KBM-7 (cell line): ENCODE results near the gene PRKCE.
A peak's percentile ranks its signal among the peaks of the same experiment; 100 is the strongest.

Experiments
- DNase-seq: peaks from one replicate; pipeline ENCODE4 v3.0.0-alpha.2; 2015
- in situ Hi-C: fragments of 300-500 bp; cut with MboI; formaldehyde crosslinking; loops from 2 replicates; pipeline ENCODE4 v1.14.3; 2020; ENCODE audit warnings: low sequenced_read_pairs, low pct_unique_long_range_greater_than_20kb, mixed read lengths

Gene PRKCE

GRCh38 chr2:45652090-45653031 is 886 bp downstream of the PRKCE start:
- peak; percentile 69 for DNase-seq
- in situ Hi-C loops, result no loop called here

- peak; percentile 39 for DNase-seq
- in situ Hi-C loops, result no loop called here
Measured at GRCh38 chr2:45653122-45653913, 1.8 kb downstream of the PRKCE start.

GRCh38 chr2:45654250-45654649 is 2.8 kb downstream of the PRKCE start:
- DNase-seq, result no peak
- in situ Hi-C loops, result no loop called here

- no peak for DNase-seq
- in situ Hi-C loops, result no loop called here
Measured at GRCh38 chr2:45661828-45662227, 10.4 kb downstream of the PRKCE start.

DNA sequence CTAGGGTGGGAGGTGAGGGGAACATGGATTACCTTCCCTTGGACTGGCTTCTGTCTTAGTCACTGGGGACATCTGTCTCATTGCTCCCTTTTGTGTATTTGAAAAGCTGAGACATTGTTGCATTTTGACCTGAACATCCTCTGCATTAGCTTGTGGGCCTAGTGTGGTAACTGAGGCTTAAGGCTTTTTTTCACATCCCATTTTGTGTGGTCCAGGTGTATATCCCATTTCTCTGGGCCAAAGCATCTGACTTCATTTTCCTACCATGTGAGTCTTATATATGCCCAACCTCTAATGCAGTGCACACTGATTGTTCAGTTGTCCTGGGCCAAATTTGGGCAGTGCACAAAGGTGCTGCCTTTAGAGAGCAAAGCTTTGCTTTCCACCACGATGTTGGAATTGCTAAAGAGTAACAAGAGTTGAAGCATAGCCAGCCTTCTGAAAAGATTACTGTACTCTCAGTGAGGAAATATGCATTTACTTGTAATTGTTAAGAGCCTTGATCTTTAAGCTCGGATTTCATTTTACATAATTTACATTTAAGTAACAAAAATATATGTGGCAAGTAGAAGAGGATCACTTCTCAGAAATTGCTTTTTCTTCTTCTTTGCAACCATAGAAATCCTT is 13.3 kb downstream of the PRKCE start:
- in situ Hi-C loops, result no loop called here
- no peak for DNase-seq

GRCh38 chr2:45668509-45668908 is 17.0 kb downstream of the PRKCE start:
- in situ Hi-C loops, result no loop called here
- DNase-seq, result no peak

- DNase-seq, result peak; percentile 81
- in situ Hi-C loops, result no loop called here
Measured at GRCh38 chr2:45669032-45669486, 17.6 kb downstream of the PRKCE start.

GRCh38 chr2:45670646-45671045 is 19.2 kb downstream of the PRKCE start:
- in situ Hi-C loops, result no loop called here
- DNase-seq, result no peak

DNA sequence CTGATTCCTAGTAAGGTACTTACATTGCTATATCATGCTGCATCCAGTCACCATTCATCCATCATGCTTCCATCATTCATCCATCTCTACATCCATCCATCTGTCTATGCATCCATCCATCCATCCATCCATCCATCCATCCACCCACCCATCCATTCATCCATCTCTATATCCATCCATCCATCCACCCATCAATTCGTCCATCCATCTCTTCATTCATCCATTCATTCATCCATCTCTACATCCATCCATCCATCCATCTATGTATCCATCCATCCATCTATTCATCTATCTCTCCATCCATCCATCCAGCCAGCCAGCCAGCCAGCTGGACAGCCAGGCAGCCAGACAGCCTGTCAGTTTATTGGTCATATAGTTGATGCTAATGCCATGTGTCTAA is 20.7 kb downstream of the PRKCE start:
- in situ Hi-C loops, result no loop called here
- DNase-seq, result no peak

DNA sequence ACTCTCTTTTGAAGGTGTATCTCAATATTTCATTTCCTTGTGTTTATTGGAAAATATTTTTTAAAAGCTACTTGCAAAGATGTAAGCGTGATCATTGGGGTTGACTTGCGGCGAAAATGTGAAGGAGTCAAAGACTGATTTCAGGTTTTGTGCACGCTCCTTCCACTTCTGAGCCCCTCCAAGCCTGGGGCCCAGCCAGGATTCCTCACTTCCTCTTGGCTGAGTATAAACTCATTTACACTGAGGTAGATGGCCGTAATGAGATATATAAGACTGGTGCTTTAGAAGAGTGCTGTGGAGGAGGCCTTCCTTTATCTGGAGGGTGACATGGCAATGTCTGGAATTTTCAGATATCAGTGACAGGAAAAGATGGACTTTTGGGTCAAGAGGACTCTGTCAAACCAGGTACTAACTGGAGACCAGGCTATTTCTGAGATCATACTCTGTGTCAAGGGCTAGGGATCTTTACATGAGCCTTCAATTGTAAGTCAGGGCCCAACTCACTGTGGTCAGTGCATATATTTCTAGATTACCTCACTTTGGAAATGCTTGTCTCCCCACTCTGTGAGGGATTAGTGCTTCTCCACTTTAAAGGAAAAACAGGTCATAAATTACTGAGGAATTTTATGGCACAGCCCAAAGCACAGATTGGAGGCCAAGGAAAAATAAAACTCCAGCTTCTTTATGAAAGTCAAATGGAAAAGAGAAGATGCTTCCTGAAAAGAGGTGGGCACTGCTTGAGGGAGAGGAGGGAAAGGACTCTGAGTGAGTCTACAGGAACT is 22.8 kb downstream of the PRKCE start:
- in situ Hi-C loops, result no loop called here
- DNase-seq, result peak; percentile 18

DNA sequence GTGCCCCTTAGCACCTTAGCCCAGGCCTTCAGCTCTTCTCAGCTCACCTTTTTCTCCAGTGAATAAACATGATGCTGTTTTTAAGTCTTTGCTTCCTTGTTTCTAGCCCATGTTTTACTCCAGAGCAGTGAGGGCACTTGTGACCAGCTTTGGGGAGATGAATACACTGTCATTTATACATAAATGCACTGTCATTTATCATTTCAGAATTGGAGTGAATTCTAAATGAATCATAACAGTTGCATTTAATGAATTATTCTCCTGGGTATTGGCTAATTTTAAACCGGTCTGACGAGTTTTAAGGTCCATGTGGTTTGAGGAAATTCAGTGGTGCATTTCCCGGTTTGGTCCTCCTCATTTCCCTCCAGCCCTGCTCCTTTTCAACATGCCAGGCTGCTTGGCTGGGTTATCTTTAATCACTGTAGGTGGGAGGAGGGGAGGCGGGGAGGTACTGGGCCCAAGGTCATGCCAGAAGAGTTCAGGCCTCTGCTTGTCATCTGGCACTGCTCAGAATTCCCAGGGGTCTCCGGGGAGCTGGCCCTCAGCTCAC is 23.9 kb downstream of the PRKCE start:
- DNase-seq, result no peak
- in situ Hi-C loops, result no loop called here

- DNase-seq, result no peak
- in situ Hi-C loops, result no loop called here
Measured at GRCh38 chr2:45676088-45676487, 24.6 kb downstream of the PRKCE start.

- in situ Hi-C loops, result no loop called here
- DNase-seq, result no peak
Measured at GRCh38 chr2:45678791-45679348, 27.4 kb downstream of the PRKCE start.

GRCh38 chr2:45680351-45680967 is 29.0 kb downstream of the PRKCE start:
- no peak for DNase-seq
- in situ Hi-C loops, result no loop called here

DNA sequence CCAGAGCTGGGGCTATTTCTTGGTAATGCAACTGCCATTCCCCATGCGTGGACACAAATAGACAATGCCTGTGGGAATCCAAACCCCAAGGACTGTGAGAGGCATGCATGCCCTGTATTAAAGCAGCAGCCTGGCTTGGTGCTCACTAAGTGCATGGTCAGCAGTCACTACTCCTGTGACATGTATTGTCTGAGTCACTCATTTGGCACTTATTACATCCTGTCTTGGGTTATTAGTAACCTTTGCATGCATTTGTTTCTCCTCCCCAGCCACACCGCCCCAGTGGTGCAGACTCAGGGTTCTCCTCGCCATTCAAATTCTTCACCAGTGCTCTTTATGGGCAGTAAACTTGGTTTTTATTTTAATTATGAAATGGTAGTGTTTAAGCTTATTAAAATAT is 30.2 kb downstream of the PRKCE start:
- in situ Hi-C loops, result no loop called here
- no peak for DNase-seq

- in situ Hi-C loops, result no loop called here
- no peak for DNase-seq
Measured at GRCh38 chr2:45683292-45683691, 31.8 kb downstream of the PRKCE start.

DNA sequence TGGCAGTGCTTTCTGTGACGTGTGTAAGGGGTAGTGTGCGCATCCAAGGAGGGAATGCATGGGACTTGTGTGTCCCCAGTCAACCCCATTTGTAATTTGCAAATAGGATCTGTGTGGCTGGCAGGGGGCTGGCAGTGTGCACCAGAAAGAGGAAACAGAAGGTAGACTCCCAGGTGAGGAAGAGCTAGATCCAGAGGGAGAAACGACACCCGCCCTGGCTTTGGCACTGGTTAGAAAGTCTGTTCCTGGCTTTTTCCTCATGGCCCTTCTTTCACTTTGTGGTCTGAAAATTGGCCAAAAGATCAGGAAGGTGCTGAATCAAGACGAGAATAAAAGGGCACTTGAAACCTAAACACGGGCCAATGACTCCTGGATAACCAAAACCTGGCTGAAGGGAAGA is 33.3 kb downstream of the PRKCE start:
- in situ Hi-C loops, result no loop called here

GRCh38 chr2:45685260-45685659 is 33.8 kb downstream of the PRKCE start:
- DNase-seq, result no peak
- in situ Hi-C loops, result no loop called here

More for the DNA sequence above, 33.3 kb downstream of the PRKCE start:
- DNase-seq, result no peak
